LNCAP (cell line): Measurements from ENCODE around the gene GALNS.
A peak's percentile ranks its signal among the peaks of the same experiment; 100 is the strongest.

Source experiments
- CTCF ChIP-seq: fragments of 450-650 bp; IDR thresholded peaks from 2 replicates; pipeline ENCODE4 v1.5.1; 2017; ENCODE audit warnings: mild to moderate bottlenecking

The GALNS gene

GRCh38 chr16:88792668-88793250 is 64.0 kb downstream of the GALNS start:
- TF ChIP-seq CTCF, result no peak

DNA sequence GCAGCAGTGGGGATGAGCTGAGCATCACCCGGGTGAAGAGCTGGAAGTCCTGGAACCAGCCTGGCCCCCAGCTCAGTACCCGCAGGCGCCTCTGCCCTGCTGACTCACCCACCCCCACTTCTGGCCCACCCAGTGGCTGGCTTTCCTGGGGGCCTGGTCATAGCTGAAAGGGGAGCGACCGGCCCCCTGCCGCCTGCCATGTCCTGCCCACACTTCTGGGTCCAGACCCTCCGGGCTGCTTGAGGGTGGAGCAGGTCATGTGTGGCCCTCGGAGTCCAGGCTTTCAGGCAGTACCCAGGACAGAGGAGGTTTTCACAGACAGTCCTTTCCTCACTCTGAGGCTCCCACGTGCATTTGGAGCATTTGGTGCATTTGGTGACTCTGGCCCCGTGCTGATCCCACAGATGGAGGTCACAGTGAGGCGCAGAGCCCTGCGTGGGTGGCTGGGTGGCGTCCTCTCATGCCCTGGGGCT is 64.6 kb downstream of the GALNS start:
- TF ChIP-seq CTCF, result no peak

DNA sequence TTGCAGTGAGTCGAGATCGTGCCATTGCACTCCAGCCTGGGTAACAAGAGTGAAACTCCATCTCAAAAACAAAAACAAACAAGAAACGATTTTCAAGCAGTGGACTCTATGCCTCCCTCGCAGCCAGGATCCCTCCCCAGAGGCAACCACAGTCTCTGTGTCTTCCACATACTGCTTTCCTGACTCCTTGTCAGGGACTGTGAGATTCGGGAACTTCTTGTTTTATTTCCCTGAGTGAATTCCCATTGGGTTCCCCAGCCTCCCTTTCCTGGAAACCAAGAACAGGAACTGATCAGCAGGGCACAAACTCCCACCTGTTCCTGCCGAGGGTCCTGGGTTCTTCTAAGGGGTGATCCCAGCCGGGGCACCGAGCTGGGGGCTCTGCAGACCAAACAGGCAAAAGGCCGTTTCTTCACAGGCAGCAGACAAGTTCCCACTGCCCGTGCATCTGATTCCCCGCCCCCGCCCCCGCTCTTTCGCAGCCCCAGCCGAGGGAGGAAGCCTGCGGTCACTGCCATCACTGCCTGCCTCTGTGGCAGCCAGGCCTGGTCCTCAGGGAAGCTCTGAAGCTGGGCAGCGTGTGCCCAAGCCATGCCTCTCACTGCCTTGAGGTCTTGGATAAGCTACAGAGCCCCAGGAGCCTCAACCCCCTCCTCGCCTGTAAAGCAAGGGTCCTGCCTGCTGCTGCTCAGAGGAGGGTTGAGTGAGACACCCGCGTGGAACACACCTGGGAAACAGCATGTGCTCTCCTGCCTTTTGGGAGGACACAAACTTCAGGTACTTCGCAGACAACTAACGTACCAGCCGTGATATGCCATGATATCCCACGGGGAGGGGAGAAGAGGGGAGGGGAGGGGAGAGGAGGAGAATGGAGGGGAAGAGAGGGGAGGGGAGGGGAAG is 66.2 kb downstream of the GALNS start:
- no peak for TF ChIP-seq CTCF

GRCh38 chr16:88789594-88789993 is 67.2 kb downstream of the GALNS start:
- no peak for TF ChIP-seq CTCF

- no peak for TF ChIP-seq CTCF
These were observed 69.0 kb downstream of the GALNS start for GRCh38 chr16:88787579-88788314.

- TF ChIP-seq CTCF, result peak; percentile 92
These were observed 71.4 kb downstream of the GALNS start, which contains the start of gene PIEZO1 for GRCh38 chr16:88785106-88785924. Gene PIEZO1, minus strand, starts transcription at chr16:88785220. Its CDS starts 256 bp downstream, at chr16:88784964.

GRCh38 chr16:88784856-88785105 is 72.0 kb downstream of the GALNS start:
- no peak for TF ChIP-seq CTCF
